ENCODE data around the gene FAM3D. TPM values are rescaled to one million over a fixed set of nuclear protein-coding genes. Genes with fewer than 3 reads are reported as not detected.
"Not testable (repeated sequence)": the region's sequence is repeated elsewhere in the genome, so short reads cannot be mapped to it uniquely, and the experiment has no call there.

FAM3D gene, protein sequence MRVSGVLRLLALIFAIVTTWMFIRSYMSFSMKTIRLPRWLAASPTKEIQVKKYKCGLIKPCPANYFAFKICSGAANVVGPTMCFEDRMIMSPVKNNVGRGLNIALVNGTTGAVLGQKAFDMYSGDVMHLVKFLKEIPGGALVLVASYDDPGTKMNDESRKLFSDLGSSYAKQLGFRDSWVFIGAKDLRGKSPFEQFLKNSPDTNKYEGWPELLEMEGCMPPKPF
- total RNA-seq: not detected

- CTCF ChIA-PET: no interaction called here
These were observed at the start of gene FAM3D for GRCh38 chr3:58666683-58667082. Gene FAM3D, minus strand, starts transcription at chr3:58666774. Its CDS starts 11,211 bp downstream, at chr3:58655563.

GRCh38 chr3:58713715-58714401, 47.3 kb upstream of the FAM3D start:
- POLR2A ChIA-PET: no interaction called here
- CTCF ChIA-PET: no interaction called here

More at GRCh38 chr3:58666683-58667082, at the start of gene FAM3D:
- POLR2A ChIA-PET: no interaction called here

DNA sequence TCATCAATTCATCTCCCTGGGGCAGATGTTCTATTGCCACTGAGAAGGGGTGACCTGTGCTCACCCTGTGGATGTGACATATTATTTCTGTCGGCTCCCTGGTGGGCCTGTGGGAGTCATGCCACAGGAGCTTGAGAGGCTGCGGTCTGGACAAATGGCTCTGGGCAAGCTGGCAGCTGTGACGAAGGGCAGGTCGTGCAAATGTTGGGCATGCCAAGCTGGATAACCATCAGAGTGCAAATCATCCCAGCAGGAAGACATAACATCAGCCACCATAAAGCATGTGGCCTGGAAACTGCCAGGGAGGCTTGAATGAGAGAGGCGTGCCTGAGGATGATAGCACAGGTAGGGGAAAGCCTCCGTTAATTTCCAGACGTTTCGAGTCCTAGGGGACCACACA, 45.3 kb upstream of the FAM3D start:
- ChIA-PET CTCF (no interaction called here), POLR2A (no interaction called here)

GRCh38 chr3:58708983-58709382, 42.4 kb upstream of the FAM3D start:
- CTCF ChIA-PET: interaction anchor here (0.6 to 1.3 kb wide), 2 partner anchors 14 to 57 kb away, joined by 3 read pairs; no protein-coding TSS in a partner anchor
- POLR2A ChIA-PET: not testable (repeated sequence)

GRCh38 chr3:58708116-58708791, 41.7 kb upstream of the FAM3D start:
- CTCF ChIA-PET: interaction anchor here (1.3 kb wide), 1 partner anchor 15 kb away, joined by 3 read pairs; no protein-coding TSS in a partner anchor
- POLR2A ChIA-PET: no interaction called here

GRCh38 chr3:58707390-58707930, 40.9 kb upstream of the FAM3D start:
- ChIA-PET POLR2A (no interaction called here), CTCF (no interaction called here)

DNA sequence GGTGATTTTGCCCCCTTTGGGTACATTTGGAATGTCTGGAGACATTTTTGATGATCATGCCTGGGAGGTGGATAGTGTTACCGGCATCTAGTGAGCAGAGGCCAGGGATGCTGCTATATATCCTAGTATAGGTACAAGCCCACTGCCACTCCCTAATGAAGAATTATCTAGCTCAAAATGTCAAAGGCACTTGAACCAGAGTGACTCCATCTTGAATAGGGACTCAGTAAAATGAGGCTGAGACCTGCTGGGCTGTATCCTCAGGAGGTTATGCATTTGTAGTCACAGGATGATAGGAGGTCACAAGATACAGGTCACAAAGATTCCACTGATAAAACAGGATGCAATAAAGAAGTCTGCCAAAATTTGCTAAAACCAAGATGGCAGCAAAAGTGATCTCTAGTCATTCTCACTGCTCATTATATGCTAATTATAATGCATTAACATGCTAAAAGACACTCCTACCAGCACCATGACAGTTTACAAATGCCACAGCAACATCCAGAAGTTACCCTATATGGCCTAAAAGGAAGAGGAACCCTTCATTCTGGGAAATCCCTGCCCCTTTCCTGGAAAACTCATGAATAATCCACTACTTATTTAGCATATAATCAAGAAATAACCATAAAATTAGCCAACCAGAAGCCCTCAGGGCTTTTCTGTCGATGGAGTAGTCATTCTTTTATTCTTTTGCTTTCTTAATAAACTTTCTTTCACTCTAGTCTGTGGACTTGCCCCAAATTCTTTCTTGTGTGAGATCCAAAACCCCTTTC, 40.0 kb upstream of the FAM3D start:
- CTCF ChIA-PET: no interaction called here
- POLR2A ChIA-PET: no interaction called here

GRCh38 chr3:58704745-58705144, 38.2 kb upstream of the FAM3D start:
- ChIA-PET CTCF (no interaction called here), POLR2A (no interaction called here)

DNA sequence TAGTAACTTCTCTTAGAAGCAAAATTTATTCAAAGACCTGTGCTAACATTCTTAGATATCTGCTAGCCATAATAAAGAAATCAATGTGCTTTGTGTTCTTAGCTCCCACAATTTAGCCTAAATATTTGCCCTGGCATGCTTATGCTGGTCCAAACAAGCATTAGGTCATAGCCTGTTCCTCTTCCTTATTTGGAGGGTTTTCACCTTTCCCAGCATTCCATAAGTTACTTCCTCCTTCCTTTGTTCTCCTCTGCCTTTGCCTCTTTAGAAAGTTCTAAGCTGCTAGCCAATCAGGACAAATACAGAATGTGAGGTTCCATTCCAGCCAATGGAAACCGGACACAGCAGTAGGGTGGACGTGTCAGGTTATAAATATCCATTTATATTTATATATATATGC, 37.7 kb upstream of the FAM3D start:
- CTCF ChIA-PET, POLR2A ChIA-PET: not testable (repeated sequence)

DNA sequence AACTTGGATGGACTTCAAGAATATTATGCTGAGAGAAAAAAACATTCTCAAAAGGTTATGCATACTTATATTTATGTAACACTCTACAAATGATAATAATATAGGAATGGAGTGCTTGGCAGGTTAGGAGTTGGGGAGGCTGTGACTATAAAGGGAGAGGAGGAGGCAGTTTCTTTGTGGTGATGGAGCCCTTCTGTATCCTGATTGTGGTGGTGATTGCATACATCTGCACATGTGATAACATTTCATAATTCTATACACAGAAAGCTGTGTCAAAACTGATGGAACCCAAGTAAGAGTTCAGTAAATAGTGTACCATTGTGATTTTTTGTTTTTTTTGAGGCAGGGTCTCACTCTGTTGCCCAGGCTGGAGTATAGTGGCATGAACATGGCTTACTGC, 31.7 kb upstream of the FAM3D start:
- ChIA-PET CTCF (no interaction called here), POLR2A (no interaction called here)

DNA sequence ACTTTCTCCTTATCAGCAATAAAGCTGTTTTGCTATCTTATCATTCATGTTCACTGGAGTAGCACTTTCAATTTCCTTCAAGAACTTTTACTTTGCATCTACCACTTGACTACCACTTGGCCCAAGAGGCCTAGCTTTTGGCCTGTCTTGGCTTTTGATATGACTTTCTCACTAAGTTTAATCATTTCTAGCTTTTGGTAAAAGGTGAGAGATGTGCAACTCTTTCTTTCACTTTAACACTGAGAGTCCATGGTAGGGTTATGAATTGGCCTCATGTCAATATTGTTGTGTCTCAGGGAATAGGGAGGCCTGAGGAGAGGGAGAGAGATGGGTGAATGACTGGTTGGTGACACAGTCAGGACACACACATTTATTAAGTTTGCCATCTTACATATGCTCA, 31.0 kb upstream of the FAM3D start:
- POLR2A ChIA-PET: no interaction called here

GRCh38 chr3:58696813-58697212, 30.2 kb upstream of the FAM3D start:
- POLR2A ChIA-PET, CTCF ChIA-PET: not testable (repeated sequence)

More for the DNA sequence above, 31.0 kb upstream of the FAM3D start:
- CTCF ChIA-PET: no interaction called here

DNA sequence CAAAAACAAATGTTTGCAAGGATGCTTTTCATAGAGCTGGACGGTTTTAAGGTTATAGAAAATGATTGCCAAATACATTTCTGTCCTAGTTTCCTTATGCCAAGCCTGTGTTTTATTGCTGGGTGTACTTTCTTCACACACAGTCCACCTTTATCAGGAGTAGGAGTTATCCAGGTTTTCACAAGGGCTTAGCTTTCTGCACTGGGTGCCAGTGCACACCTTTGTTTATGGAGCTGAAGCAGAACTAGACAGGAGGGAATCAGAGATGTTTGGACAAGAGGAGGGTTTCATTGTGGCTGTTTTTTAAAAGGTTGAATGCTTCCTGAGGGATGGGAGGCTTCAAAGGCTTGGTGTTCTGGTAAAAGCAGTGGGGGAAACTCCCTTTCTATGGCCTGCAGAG, 29.5 kb upstream of the FAM3D start:
- CTCF ChIA-PET: no interaction called here
- POLR2A ChIA-PET: no interaction called here

DNA sequence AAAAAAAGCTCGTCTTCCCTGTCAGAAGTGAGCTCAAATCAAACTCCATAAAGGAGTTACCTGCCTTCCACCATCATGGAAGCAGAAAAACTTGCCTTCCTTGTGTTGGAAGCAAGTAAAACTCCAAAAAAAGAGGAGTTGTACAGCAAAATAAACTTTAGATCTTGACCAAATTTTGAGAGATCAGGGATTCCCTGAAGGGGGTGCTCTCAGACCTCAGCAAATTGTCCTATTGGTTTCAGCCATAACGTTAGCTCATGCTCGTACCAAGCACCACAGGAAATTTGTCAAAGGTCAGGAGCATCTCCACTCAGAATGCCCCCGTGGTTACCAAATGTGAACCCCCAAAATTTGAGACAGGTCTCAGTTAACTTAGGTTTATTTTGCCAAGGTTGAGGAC, 28.7 kb upstream of the FAM3D start:
- CTCF ChIA-PET, POLR2A ChIA-PET: not testable (repeated sequence)

DNA sequence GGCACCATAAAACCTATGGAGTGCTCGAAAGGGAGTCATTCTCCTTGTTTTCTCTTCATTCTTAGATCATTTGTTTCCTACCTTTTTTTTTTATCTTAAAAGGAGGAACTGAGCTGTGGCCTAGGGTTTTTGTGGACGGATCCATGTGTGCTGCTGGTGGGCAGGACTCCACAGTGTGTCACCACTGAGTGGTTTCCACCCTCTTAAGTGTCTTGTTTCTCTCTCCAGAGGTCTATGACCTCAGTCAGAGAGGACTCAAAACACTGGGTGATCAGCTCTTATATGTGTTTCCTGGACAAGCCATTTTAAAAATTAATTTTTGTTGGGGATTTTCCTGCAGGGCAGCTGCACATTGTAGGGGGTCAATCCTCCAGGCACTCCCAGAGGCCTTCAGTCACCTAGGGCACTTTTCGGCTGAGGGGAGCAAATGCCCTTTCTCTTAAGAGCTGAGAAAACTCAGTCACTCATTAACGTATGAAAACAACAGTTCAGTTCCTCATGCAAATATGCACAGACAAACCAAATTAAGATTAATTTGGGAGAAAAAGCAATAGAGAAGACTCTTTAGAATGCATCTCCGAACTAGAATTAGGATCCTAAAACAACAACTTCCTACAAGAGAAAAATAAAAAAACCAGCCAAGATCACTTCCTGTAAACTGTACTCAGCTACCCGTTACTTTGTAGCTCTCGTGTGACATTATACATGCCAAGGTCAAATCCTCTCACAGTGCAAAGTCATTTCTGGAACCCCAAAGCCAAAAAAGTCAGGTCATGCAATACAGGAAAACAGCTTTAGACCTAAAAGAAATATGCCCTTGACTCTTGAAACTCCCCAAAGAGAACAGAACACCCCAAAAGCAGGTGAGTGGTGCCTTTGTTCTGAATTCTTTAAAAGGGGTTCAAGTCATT, 27.6 kb upstream of the FAM3D start:
- CTCF ChIA-PET: interaction anchor here (0.7 kb wide), 1 partner anchor 1026 kb away, joined by 3 read pairs; no protein-coding TSS in a partner anchor
- POLR2A ChIA-PET: no interaction called here

DNA sequence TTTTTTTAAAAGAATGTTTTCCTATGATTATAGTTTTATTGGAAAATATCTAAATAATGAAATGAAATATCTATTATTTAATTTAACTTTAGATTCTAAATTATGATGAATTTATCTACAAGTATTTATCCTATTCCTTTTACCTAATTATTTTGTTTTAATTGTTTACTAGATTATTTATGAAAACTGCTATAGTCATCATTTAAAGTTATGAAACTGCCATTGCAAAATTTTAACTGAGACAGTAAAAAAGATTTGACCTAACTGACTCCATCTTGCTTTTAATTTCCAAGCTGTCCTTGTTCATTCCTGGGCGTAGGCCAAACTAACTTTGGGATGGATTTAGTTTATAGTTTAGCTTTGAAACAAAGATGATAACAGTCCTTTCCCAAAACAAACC, 25.9 kb upstream of the FAM3D start:
- ChIA-PET POLR2A (no interaction called here), CTCF (no interaction called here)

GRCh38 chr3:58691997-58692396, 25.4 kb upstream of the FAM3D start:
- ChIA-PET CTCF (no interaction called here), POLR2A (no interaction called here)

GRCh38 chr3:58690490-58690889, 23.9 kb upstream of the FAM3D start:
- ChIA-PET POLR2A (no interaction called here), CTCF (interaction anchor here (0.6 kb wide), 1 partner anchor 122 kb away, joined by 5 read pairs; no protein-coding TSS in a partner anchor)

DNA sequence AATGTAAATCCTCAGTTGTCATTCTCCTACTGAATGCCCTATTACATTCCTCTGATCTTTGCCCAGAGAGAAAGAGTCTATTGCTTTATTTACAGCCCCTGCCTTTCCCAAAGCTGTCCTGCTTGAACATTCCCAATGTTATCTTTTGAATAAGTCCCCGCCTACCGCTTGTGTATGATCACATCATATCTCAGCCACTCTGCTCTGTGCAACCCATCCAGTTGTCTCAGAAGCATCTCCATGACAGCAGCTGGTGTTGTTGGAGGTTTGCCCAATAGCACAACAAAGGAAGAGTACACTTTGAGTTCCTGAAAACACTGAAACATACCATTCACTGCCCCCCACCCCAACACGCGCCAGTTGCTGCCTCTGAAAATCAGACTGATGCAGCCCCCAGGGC, 22.0 kb upstream of the FAM3D start:
- ChIA-PET POLR2A (no interaction called here), CTCF (no interaction called here)

Measured in activated CD8-positive, alpha-beta memory T cell treated with anti-CD3 and anti-CD28 coated beads for 36 hours (primary cell).